SU-DHL-6 (cell line): ENCODE measurements around the gene NFIA.

Experiments used
- H2AFZ ChIP-seq: fragments of 200-600 bp; sonication (generic); 2 replicates; pipeline ENCODE4 v1.6.1; 2014; ENCODE audit warnings: low read depth, mild to moderate bottlenecking, moderate library complexity, mixed read lengths, antibody characterized with exemption, low read length; ENCODE audit not compliant: severe bottlenecking
- H3F3A ChIP-seq: fragments of 200-600 bp; shearing (Covaris generic); 2 replicates; pipeline ENCODE4 v1.6.0; 2016; ENCODE audit warnings: antibody characterized with exemption, mild to moderate bottlenecking; ENCODE audit not compliant: insufficient read depth
- H3K27ac ChIP-seq: fragments of 200-600 bp; sonication (generic); 2 replicates; pipeline ENCODE4 v1.5.1; 2016; ENCODE audit warnings: low read depth, mild to moderate bottlenecking, low read length, moderate library complexity, mixed read lengths
- H3K27me3 ChIP-seq: fragments of 200-600 bp; sonication (generic), shearing (Covaris generic); 2 replicates; pipeline ENCODE4 v1.6.0; 2014; ENCODE audit warnings: mild to moderate bottlenecking, low read length
- H3K36me3 ChIP-seq: fragments of 200-600 bp; sonication (generic); 2 replicates; pipeline ENCODE4 v1.6.1; 2014; ENCODE audit warnings: mild to moderate bottlenecking, low read length, mixed read lengths
- H3K4me2 ChIP-seq: fragments of 300-600, 200-600 bp; shearing (Covaris generic), sonication (generic); 2 replicates; pipeline ENCODE4 v1.6.0; 2014; ENCODE audit warnings: low read length, low read depth, mild to moderate bottlenecking; ENCODE audit not compliant: poor library complexity, severe bottlenecking
- H3K4me3 ChIP-seq: fragments of 200-600 bp; sonication (generic); 2 replicates; pipeline ENCODE4 v1.5.1; 2014; ENCODE audit warnings: antibody characterized with exemption, low read length, mild to moderate bottlenecking, mixed read lengths; ENCODE audit not compliant: insufficient read depth, poor library complexity, severe bottlenecking
- H3K79me2 ChIP-seq: fragments of 200-600 bp; sonication (generic); 2 replicates; pipeline ENCODE4 v1.6.1; 2014; ENCODE audit warnings: mild to moderate bottlenecking, low read length, moderate library complexity; ENCODE audit not compliant: insufficient read depth
- H3K9ac ChIP-seq: fragments of 200-600 bp; sonication (generic); 2 replicates; pipeline ENCODE4 v1.7.0; 2014; ENCODE audit warnings: mild to moderate bottlenecking, low read length
- H3K9me2 ChIP-seq: fragments of 200-600 bp; sonication (generic); replicated peaks from 2 replicates; pipeline ENCODE4 v1.6.1; 2014; ENCODE audit warnings: low read length; ENCODE audit not compliant: insufficient read depth
- H3K9me3 ChIP-seq: fragments of 200-600 bp; sonication (generic); 2 replicates; pipeline ENCODE4 v1.6.1; 2014; ENCODE audit warnings: low read length, mixed read lengths; ENCODE audit not compliant: insufficient read depth
- H4K20me1 ChIP-seq: fragments of 200-600 bp; sonication (generic); 2 replicates; pipeline ENCODE4 v1.6.1; 2014; ENCODE audit warnings: low read depth, mild to moderate bottlenecking, antibody characterized with exemption, low read length, moderate library complexity, mixed read lengths
- CTCF ChIP-seq: fragments of 200-600 bp; sonication (generic); IDR thresholded peaks from one replicate; pipeline ENCODE4 v1.5.1; 2017; ENCODE audit warnings: antibody characterized with exemption, mild to moderate bottlenecking, low read length, moderate library complexity; ENCODE audit not compliant: insufficient read depth, poor library complexity, severe bottlenecking
- EZH2phosphoT487 ChIP-seq: fragments of 200-600 bp; sonication (generic), shearing (Covaris generic); conservative IDR thresholded peaks from 2 replicates; pipeline ENCODE4 v1.6.1; 2018; ENCODE audit warnings: mild to moderate bottlenecking, antibody characterized with exemption, low read length, moderate library complexity, mixed read lengths

The NFIA gene

GRCh38 chr1:61320575-61320974 lies 238.2 kb downstream of the NFIA start:
- Histone ChIP-seq H2AFZ (no peak overlapping the region), H3K79me2 (no peaks in the 10 kb centered on the region), H4K20me1 (no peaks in the 10 kb centered on the region), H3F3A (no peaks in the 10 kb centered on the region), H3K4me2 (no peak overlapping the region), H3K9me2 (no peaks in the 10 kb centered on the region), H3K27ac (no peak overlapping the region), H3K9ac (no peak overlapping the region), H3K9me3 (no peaks in the 10 kb centered on the region), H3K4me3 (no peak overlapping the region), H3K27me3 (no peaks in the 10 kb centered on the region), H3K36me3 (no peaks in the 10 kb centered on the region)
- TF ChIP-seq CTCF (no peak), EZH2phosphoT487 (no peak)

- Histone ChIP-seq H3K27me3 (no peaks in the 10 kb centered on the region), H3K4me2 (no peak overlapping the region), H3F3A (no peaks in the 10 kb centered on the region), H4K20me1 (no peaks in the 10 kb centered on the region), H3K9ac (no peak overlapping the region), H3K9me2 (no peaks in the 10 kb centered on the region), H3K9me3 (no peaks in the 10 kb centered on the region), H3K27ac (no peak overlapping the region), H3K79me2 (no peaks in the 10 kb centered on the region), H2AFZ (no peak overlapping the region), H3K4me3 (no peak overlapping the region), H3K36me3 (no peaks in the 10 kb centered on the region)
- TF ChIP-seq EZH2phosphoT487 = no peak
- TF ChIP-seq CTCF = no peak
These were observed 239.8 kb downstream of the NFIA start for GRCh38 chr1:61322008-61322744.

GRCh38 chr1:61322769-61323168 lies 240.4 kb downstream of the NFIA start:
- H3K27me3 ChIP-seq = no peaks in the 10 kb centered on the region
- H3K36me3 ChIP-seq = no peaks in the 10 kb centered on the region
- H3K9ac ChIP-seq = no peak overlapping the region
- H3K9me3 ChIP-seq = no peaks in the 10 kb centered on the region
- TF ChIP-seq CTCF (no peak), EZH2phosphoT487 (no peak)
- H3K4me3 ChIP-seq = no peak overlapping the region
- H3K27ac ChIP-seq = no peak overlapping the region
- H3F3A ChIP-seq = no peaks in the 10 kb centered on the region
- no peaks in the 10 kb centered on the region for H3K79me2 ChIP-seq
- H3K4me2 ChIP-seq = no peak overlapping the region
- H3K9me2 ChIP-seq = no peaks in the 10 kb centered on the region
- no peak overlapping the region for H2AFZ ChIP-seq
- H4K20me1 ChIP-seq = no peaks in the 10 kb centered on the region
